CD4-positive, alpha-beta T cell treated with Interleukin-17A for 4 hours (primary cell): Measurements from ENCODE around the gene HECTD2.
"Not testable (repeated sequence)": the region's sequence is repeated elsewhere in the genome, so short reads cannot be mapped to it uniquely, and the experiment has no call there.

Experiments used
- DNase-seq: peaks from one replicate; pipeline ENCODE4 v3.0.0-alpha.2; 2020; ENCODE audit warnings: mixed read lengths

Gene HECTD2, protein sequence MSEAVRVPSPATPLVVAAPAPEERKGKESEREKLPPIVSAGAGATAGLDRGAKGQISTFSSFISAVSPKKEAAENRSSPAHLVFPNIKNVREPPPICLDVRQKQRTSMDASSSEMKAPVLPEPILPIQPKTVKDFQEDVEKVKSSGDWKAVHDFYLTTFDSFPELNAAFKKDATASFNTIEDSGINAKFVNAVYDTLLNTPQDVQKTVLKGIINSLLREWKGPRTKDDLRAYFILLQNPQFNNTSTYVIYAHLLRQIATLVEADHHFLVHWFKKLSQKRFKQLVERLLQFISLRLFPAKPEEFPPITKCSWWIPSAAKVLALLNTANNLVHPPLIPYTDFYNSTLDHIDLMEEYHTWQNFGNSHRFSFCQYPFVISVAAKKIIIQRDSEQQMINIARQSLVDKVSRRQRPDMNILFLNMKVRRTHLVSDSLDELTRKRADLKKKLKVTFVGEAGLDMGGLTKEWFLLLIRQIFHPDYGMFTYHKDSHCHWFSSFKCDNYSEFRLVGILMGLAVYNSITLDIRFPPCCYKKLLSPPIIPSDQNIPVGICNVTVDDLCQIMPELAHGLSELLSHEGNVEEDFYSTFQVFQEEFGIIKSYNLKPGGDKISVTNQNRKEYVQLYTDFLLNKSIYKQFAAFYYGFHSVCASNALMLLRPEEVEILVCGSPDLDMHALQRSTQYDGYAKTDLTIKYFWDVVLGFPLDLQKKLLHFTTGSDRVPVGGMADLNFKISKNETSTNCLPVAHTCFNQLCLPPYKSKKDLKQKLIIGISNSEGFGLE

DNA sequence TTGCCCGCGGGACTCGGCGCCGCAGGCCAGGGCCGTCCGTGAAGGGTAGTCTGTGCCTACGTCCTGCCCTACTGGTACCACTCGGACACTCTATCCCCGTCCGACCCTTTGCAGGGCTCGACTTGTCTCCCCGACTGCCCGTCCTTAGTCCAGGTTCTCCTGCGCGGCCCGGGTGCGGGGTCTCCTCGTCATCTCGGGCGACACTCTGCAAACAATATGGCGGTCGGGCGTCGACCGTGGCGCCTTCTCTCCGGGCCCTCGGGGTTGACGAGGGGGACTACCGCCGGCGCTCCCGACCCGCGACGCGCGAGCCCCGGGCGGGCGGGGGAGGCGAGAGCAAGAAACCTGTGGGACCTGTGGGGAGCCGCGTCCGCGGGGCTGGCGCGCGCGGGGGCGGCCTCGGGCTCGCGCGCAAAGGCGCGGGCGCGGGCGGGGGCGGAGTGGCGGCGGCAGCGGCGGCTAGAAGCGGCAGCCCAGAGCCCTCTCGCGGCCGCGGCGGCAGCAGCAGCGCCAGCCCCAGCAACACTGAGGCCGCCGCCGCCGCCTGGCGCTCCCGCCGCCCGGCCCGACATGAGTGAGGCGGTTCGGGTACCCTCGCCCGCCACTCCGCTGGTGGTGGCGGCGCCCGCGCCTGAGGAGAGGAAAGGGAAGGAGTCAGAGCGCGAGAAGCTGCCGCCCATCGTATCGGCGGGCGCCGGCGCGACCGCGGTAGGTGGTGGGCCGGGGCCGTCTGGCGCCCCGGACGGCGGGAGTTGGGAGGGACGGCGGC is at the start of gene HECTD2:
Gene HECTD2 (plus strand): TSS at position 476 of the 769 bp plus-strand sequence. CDS start 95 bp downstream, at position 571.
- DNase-seq, result peak; percentile 88

- no peak for DNase-seq
These were observed 49.7 kb upstream of the HECTD2 start for GRCh38 chr10:91360461-91360860.

- not testable (repeated sequence) for DNase-seq
These were observed 44.6 kb upstream of the HECTD2 start for GRCh38 chr10:91365519-91365918.

- no peak for DNase-seq
These were observed 43.4 kb upstream of the HECTD2 start for GRCh38 chr10:91366704-91367103.

GRCh38 chr10:91367127-91367531 is 43.0 kb upstream of the HECTD2 start:
- no peak for DNase-seq

GRCh38 chr10:91367558-91367957 is 42.6 kb upstream of the HECTD2 start:
- no peak for DNase-seq

- DNase-seq, result not testable (repeated sequence)
These were observed 40.1 kb upstream of the HECTD2 start for GRCh38 chr10:91369978-91370589.

DNA sequence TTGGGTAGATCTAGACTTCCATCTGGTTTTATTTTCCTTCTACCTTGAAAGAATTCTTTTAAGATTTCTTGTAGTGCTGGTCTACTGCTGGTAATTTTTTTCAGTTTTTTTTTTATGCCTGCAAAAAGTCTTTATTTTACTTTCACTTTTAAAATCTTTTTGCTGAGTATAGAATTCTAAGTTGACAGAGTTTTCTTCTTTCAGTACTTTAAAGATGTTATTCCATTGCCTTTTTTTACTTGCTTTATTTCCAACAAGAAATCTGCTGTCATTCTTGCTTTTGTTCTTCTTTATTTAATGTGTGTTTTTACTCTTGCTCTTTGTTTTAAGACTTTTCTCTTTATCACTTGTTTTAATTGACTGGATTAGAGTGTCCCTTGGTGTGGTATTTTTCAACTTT is 36.1 kb upstream of the HECTD2 start:
- no peak for DNase-seq

- DNase-seq, result peak; percentile 29
These were observed 32.1 kb upstream of the HECTD2 start for GRCh38 chr10:91378061-91378460.

DNA sequence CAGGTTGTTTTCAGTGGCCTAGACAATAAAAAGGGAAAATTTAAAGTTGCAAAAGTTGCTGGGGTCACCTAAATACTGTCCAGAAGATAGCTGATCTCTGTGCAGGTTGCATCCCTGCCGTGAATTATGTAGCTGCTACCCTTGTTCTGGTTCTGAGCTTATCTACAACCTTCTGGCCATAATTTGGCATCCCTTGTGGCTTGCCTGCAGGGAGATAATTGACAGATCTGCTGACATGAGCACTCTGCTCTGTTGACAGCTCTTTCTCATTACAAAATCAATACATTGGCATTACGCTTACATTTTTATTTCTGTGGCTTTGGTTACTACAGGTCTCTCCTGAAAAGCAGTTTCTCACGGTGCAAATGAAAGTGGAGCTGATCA is 29.3 kb upstream of the HECTD2 start:
- no peak for DNase-seq

- DNase-seq, result no peak
These were observed 28.8 kb upstream of the HECTD2 start for GRCh38 chr10:91381257-91381891.

DNA sequence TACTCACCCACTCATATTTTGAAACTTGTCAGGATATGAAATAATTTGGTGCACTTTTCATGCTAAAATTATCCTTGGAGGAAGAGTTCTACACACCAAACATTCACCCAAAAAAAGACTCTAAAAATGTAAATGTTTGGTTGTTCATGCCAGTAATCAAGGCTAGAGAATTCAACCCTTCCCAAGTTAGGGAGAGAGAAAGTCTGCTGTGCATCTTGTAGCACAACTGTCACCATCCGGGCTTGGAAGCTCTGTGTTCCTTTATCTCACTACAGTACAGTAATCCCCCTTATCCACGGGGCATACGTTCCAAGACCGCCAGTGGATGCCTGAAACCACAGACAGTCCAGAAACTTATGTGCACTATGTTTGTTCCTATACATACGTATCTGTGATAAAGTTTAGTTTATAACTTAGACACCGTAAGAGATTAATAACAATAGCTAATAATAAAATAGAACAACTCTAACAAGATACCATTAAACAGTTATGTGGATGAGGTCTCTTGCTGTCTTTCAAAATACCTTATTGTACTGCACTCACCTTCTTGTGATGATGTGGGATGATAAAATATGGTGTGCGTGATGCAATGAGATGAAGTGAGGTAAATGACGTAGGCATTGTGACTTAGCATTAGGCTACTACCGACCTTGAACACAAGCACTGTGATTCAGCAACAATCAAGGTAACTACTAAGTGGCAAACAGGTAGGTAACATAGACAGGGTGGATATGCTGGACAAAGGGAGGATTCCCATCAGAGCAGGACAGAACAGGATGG is 24.6 kb upstream of the HECTD2 start:
- DNase-seq, result no peak

DNA sequence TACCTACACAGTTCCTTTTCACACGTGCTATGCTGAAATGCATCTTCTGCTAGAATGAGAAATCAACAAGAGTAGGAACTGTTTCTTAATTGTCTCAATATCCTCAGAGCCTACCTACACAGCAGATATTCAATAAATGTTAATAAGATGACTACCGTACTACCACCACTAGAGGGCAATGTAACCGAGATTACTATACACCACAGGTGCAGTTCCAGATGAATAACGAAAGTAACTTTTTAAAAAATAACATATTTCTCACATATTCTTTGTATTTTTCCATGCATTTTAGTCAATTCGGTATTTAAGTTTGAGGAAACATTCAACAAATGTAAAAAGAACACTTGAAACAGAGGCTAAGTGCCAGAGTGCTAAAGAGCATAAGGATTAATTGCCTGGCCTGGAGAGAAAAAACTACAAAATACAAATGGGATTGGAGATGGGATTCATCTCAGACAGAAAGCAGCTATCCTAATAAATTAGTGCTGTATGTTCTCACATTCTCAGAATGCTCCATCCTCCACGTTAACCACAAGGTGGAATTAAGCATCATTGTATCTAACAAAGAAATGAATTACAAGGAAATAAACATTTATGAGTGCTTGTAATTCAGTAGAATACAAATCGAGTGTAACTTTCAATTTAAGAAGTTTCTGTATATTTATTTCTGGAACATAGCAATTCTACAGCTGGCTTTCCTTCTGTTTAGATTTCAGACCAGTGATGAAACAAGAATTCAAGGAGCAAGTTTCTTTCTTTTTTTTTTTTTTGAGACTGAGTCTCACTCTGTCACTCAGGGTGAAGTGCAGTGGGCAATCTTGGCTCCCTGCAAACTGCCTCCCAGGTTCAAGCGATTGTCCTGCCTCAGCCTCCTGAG is 20.3 kb upstream of the HECTD2 start:
- peak; percentile 24 for DNase-seq

DNA sequence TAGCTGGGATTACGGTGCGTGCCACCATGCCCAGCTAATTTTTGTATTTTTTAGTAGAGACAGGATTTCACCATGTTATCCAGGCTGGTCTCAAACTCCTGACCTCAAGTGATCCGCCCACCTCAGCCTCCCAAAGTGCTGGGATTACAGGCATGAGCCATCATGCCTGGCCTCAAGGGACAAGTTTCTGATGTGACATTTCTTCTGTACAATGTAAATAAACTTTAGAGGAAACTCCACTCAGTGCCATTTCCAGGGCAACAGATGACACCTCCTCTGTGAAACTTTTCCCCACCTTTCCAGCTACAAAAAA is 19.7 kb upstream of the HECTD2 start:
- not testable (repeated sequence) for DNase-seq

DNA sequence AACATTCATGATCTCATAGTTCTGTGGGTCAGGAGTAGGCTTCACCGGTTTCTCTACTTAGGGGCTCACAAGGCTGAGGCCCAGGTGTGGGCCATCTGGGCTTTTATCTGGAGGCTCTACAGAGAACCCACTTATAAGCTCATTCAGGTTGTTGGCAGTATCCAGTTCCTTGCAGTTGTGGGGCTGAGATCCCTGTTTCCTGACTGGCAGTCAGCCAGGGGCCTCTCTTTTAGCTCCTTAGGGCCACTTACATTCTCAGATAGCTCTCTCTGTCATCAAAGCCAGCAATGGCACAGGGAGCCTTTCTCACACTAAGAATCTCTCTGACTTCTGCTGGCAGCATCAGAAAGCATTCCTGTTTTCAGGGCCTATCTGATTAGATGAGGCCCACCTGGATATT is 18.2 kb upstream of the HECTD2 start:
- no peak for DNase-seq

DNA sequence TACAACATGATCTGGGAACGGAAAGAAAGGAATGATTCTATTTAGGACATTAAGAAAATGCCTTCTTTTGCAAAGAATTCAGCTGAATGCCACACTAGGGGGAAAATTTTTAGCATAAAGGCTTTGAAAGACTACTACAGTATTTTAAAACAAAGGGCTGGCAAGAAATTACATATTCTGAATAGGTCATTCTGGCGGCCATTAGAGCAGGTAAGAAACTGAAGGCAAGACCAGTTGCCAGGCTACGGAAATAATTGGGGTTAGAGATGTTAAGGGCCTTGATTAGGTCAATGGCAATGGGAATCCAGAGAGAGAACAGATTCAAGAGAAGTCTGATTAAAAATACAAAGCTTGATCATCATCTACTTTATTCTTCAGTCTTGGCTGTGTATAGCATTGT is 3.8 kb upstream of the HECTD2 start:
- DNase-seq, result no peak

DNA sequence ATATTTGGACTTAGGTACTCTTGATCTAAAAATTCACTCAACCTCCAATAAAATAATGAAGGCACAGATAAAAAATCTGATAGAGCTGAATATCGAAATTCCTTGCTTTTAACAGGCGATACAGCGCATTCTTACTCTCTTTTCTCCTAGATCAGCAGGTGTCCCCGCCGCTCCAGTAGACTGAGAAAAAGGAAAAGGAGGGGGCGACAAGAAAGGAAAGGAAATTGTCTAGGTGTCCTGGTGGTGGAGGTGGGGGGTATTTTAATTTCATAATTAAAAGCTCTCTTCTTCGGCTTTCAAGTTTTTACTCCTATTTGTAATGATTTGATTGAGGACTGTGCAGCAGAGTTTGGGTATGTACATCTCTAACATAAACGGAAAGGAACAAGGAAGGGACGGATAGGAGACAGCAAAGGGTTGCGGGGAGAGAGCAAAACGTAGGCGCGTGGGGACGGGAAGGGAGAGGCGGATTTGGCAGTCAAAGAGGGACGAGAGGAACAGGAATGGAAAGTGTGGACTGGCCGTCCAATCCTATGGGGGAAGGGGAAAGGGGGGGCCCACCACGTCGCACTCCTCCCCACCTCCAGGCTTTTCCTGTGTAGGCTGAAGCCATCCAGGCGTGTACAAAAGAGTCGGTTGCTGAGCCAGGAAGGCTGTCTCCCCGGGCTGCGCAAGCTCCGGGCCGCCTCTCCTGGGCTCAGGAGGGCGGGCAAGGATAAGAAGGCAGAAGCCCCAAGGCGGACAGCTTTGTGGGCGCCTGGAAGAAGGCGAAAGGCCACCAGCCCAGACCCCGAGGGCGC is 875 bp upstream of the HECTD2 start:
- peak; percentile 54 for DNase-seq

GRCh38 chr10:91410638-91411371 is 661 bp downstream of the HECTD2 start:
- DNase-seq, result no peak

DNA sequence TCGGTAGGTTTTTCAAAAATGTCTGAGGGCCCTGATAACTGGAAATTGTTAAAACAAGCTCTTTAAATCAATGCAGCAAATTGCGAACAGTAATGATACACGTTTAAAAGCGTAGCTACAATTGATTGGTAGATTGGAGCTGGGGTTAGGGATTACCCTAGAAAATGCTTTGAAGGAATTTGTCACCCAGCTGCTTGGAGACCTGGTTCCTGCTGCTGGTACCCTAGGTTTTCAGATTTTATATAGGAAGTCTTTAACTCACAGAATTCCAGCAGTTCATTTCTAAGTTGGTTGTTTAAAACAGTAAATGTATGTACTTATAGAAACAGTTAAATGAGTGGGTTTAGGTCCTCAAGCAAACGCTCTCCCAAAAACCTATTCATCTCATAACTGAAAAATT is 1.5 kb downstream of the HECTD2 start:
- no peak for DNase-seq
